Uterus (tissue), 4 donors: ENCODE results near the gene ASTN1. TPM values are rescaled to one million over a fixed set of nuclear protein-coding genes. Genes with fewer than 3 reads are reported as not detected.

Experiments used
- DNase-seq, 2 donors: peaks; one replicate each; pipeline ENCODE4 v3.0.0-alpha.2; 2019 to 2020
- H3K27ac ChIP-seq, 2 donors: fragments of 200-600 bp; sonication (generic); 1 replicate in 1 of 2; 2 replicates in 1 of 2; pipeline ENCODE4 v1.5.1; 2016 to 2018
- H3K27me3 ChIP-seq, 2 donors: fragments of 200-600 bp; sonication (generic); one replicate each; pipeline ENCODE4 v1.5.1; 2018 to 2019; ENCODE audit warnings: control low read depth in 1 of 2
- H3K36me3 ChIP-seq, 2 donors: fragments of 200-600 bp; sonication (generic); one replicate each; pipeline ENCODE4 v1.5.1; 2019; ENCODE audit warnings: control low read depth in 1 of 2
- H3K4me1 ChIP-seq, 2 donors: fragments of 200-600 bp; sonication (generic); one replicate each; pipeline ENCODE4 v1.5.1; 2018 to 2019; ENCODE audit warnings: control low read depth in 1 of 2
- H3K4me3 ChIP-seq, 2 donors: fragments of 200-600 bp; sonication (generic); 1 replicate in 1 of 2; 2 replicates in 1 of 2; pipeline ENCODE4 v1.5.1; 2018 to 2019; ENCODE audit warnings: mild to moderate bottlenecking in 1 of 2
- H3K9me3 ChIP-seq, 2 donors: fragments of 200-600 bp; sonication (generic); one replicate each; pipeline ENCODE4 v1.5.1; 2019; ENCODE audit warnings: control low read depth in 1 of 2
- CTCF ChIP-seq, 4 experiments: fragments of 200-600 bp in 2 of 4; fragments of 450-650 bp in 2 of 4; sonication (generic) in 2 of 4; IDR thresholded peaks; one replicate each; pipeline ENCODE4 v1.5.1; 2016 to 2019; ENCODE audit warnings: antibody characterized with exemption in 4 of 4, mild to moderate bottlenecking in 2 of 4, moderate library complexity in 1 of 4
- POLR2A ChIP-seq, 2 donors: fragments of 450-650 bp; IDR thresholded peaks; one replicate each; pipeline ENCODE4 v1.6.1; 2016; ENCODE audit warnings: antibody characterized with exemption in 2 of 2, mild to moderate bottlenecking in 1 of 2, moderate library complexity in 1 of 2
- intact Hi-C: fragments of 100-400 bp; cut with DNase I; formaldehyde crosslinking; loops from one replicate; pipeline ENCODE4 v1.15.1; 2023; ENCODE audit warnings: low total_unique reads
- total RNA-seq, 4 donors: library from RNA; depleted of rRNA in 3 of 4; stranded (reverse); fragments of >200 nt in 3 of 4; gene quantifications; one replicate each; pipeline versions ENCODE4 v1.1.0 to v1.2.4, GENCODE V29; 2014 to 2023
- donor health status: DM: yes; HTN: yes; CAD: no.

The ASTN1 gene
- total RNA-seq, 4 donors from 2014 or later: 0.29 to 42.7 (median 2.5) TPM

- DNase-seq: no peak
- intact Hi-C loops: no loop called here
- TF ChIP-seq CTCF (IDR thresholded peaks at IDR 0.05): no peak
- TF ChIP-seq POLR2A (IDR thresholded peaks at IDR 0.05): no peak
- Histone ChIP-seq H3K4me3 (no peak overlapping the region), H3K9me3 (no peaks in the 10 kb centered on the region), H3K27me3 (no peaks in the 10 kb centered on the region), H3K4me1 (no peaks in the 10 kb centered on the region), H3K27ac (no peak overlapping the region), H3K36me3 (no peaks in the 10 kb centered on the region)
These were observed 222.2 kb downstream of the ASTN1 start for GRCh38 chr1:176942346-176942745.

DNA sequence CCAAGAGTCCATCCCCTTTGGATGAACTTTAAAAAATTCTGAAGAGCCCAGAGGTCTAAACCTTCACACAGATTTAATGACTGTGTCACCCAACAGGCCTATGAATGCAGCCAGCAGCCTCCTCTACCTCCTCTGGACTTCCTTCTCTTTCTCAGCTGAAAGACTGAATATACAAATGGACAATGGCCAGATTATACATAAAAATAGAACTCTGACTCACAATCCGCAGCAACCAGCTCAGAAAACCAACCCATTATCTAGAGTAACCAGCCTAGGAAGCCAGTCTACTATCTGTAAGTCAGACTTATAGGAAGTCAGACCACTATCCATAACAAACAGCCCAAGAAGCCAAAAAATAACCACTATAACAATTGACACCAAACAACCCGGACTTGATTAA is 224.5 kb downstream of the ASTN1 start:
- H3K27ac ChIP-seq: no peak overlapping the region
- H3K4me3 ChIP-seq: no peak overlapping the region
- no peaks in the 10 kb centered on the region for H3K9me3 ChIP-seq
- intact Hi-C loops: no loop called here
- H3K36me3 ChIP-seq: no peaks in the 10 kb centered on the region
- H3K4me1 ChIP-seq: no peaks in the 10 kb centered on the region
- no peak for TF ChIP-seq POLR2A (IDR thresholded peaks at IDR 0.05)
- TF ChIP-seq CTCF (IDR thresholded peaks at IDR 0.05): no peak
- DNase-seq: no peak
- no peaks in the 10 kb centered on the region for H3K27me3 ChIP-seq

GRCh38 chr1:176938375-176938774 is 226.1 kb downstream of the ASTN1 start:
- Histone ChIP-seq H3K27ac (no peak overlapping the region), H3K4me1 (no peaks in the 10 kb centered on the region), H3K4me3 (no peak overlapping the region), H3K27me3 (no peaks in the 10 kb centered on the region), H3K9me3 (no peaks in the 10 kb centered on the region), H3K36me3 (no peaks in the 10 kb centered on the region)
- intact Hi-C loops: no loop called here
- TF ChIP-seq CTCF (IDR thresholded peaks at IDR 0.05) (no peak), POLR2A (IDR thresholded peaks at IDR 0.05) (no peak)
- DNase-seq: no peak

GRCh38 chr1:176934370-176934769 is 230.1 kb downstream of the ASTN1 start:
- Histone ChIP-seq H3K4me1 (no peaks in the 10 kb centered on the region), H3K27me3 (no peaks in the 10 kb centered on the region), H3K36me3 (no peaks in the 10 kb centered on the region), H3K27ac (no peak overlapping the region), H3K9me3 (no peaks in the 10 kb centered on the region), H3K4me3 (no peak overlapping the region)
- no peak for TF ChIP-seq CTCF (IDR thresholded peaks at IDR 0.05)
- DNase-seq: no peak
- intact Hi-C loops: no loop called here

DNA sequence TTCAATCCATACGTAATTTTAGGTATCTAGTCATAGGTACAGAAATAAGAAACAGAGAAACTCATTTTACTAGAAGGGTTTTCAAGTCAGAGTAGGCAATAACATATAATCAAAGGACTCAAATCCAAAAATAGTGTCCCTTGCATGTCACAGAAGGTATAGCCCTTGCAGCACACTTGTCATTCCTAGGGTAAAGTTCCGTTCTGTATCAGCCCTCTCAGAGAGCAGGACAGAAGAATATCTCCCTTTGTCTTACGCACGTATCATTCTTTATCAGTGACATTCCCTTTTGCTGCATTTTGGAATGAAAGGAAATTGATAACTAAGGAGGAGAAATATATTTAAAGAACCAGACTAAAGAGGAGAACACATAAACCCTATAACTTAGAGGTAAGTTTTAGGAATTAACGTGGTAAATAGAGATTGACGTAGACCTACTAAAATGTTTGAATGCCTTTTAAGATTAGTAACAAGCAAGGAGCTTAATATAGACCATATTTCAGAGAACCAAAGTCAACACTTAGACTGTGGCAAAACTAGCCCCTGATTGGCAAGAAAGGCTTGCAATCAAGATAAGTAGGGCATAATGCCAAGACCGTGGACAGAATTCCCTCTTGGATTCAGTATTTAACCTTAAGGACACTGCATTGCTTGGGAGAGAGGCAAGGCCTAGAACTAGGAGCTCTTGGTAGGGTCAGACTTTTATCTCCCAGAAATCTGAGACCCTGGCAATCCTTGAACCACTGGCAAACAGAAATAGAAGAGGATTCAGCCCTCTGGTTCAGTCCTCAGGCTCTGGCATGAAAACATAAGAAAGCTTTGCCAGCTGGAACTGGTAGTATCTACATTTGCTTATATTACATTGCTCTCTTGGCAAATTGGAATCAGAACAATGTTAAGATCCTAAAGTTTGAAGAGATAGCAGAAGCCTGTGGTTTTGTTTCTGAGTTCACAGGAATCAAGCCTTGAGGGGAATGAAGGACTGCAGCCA is 232.1 kb downstream of the ASTN1 start:
- intact Hi-C loops: no loop called here
- H3K9me3 ChIP-seq: no peaks in the 10 kb centered on the region
- H3K4me1 ChIP-seq: no peaks in the 10 kb centered on the region
- no peak overlapping the region for H3K27ac ChIP-seq
- no peak overlapping the region for H3K4me3 ChIP-seq
- H3K36me3 ChIP-seq: no peaks in the 10 kb centered on the region
- TF ChIP-seq POLR2A (IDR thresholded peaks at IDR 0.05) (no peak), CTCF (IDR thresholded peaks at IDR 0.05) (no peak)
- no peak for DNase-seq
- H3K27me3 ChIP-seq: no peaks in the 10 kb centered on the region
